NCI-H446 treated with DMSO at 0.1 percent for 48 hours (cell line): ENCODE results near the gene SLCO3A1.

ENCODE experiments used
- DNase-seq: peaks from one replicate; lab custom pipeline; 2025; lab: John Stamatoyannopoulos, UW

Gene SLCO3A1

DNA sequence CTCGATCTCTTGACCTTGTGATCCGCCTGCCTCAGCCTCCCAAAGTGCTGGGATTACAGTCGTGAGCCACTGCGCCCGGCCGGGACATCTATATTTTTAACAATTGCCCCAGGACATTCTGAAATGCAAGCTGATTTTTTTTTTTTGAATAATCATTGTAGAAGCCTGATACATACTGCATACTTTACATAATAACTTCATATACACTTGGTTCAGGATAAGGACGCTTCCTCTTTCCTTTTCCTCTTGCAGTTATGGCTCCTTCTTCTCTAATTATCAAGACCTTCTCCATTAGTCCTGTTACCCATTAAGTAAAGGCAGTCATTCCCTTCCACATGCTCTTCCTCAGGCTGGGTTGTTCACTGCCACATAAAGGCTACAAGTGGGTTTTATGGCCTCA is 58.3 kb downstream of the SLCO3A1 start:
- DNase-seq, result no peak

DNA sequence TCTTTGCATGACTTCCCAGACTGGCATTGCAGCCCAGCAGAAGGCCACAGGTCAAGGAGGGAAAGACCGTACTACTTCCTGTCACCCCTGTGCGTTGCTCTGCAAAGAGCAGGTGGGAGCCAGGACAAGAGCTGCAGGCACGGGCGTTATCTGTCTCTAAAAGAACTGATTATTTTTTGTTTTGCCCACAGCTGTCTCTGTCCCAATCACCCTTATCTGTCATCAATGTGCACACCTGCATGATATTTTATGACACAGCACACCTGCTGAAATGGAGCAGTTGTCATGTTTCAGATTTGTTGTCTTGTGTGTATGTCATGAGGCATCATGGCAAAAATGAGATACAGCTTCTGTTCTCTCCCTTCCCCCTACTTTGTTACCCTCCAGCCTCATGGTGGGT is 58.8 kb downstream of the SLCO3A1 start:
- no peak for DNase-seq

- no peak for DNase-seq
These were observed 60.1 kb downstream of the SLCO3A1 start for GRCh38 chr15:91913560-91913959.

- no peak for DNase-seq
These were observed 62.1 kb downstream of the SLCO3A1 start for GRCh38 chr15:91915576-91915975.

DNA sequence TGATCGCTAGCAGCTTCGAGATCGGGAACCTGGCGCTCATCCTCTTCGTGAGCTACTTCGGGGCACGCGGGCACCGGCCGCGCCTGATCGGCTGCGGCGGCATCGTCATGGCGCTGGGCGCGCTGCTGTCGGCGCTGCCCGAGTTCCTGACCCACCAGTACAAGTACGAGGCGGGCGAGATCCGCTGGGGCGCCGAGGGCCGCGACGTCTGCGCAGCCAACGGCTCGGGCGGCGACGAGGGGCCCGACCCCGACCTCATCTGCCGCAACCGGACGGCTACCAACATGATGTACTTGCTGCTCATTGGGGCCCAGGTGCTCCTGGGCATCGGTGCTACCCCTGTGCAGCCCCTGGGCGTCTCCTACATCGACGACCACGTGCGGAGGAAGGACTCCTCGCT is 62.5 kb downstream of the SLCO3A1 start:
- DNase-seq, result no peak

GRCh38 chr15:91917686-91918360 is 64.3 kb downstream of the SLCO3A1 start:
- no peak for DNase-seq

- peak; percentile 82 for DNase-seq
These were observed 65.6 kb downstream of the SLCO3A1 start for GRCh38 chr15:91919014-91919534.

- no peak for DNase-seq
These were observed 67.8 kb downstream of the SLCO3A1 start for GRCh38 chr15:91921188-91921842.

DNA sequence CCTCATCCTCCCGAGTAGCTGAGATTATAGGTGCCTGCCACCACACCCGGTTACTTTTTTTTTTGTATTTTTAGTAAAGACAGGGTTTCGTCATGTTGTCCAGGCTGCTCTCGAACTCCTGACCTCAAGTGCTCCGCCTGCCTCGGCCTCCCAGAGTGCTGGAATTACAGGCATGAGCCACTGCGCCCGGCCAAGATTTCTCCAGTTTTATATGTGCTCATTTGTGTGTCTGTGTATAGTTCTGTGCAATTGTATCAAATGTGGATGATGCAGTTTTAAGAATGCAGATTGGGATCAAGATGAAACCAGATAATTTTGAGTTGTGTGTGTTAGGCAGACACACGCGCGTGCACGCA is 68.3 kb downstream of the SLCO3A1 start:
- no peak for DNase-seq

GRCh38 chr15:91922646-91923547 is 69.4 kb downstream of the SLCO3A1 start:
- DNase-seq, result peak; percentile 88

DNA sequence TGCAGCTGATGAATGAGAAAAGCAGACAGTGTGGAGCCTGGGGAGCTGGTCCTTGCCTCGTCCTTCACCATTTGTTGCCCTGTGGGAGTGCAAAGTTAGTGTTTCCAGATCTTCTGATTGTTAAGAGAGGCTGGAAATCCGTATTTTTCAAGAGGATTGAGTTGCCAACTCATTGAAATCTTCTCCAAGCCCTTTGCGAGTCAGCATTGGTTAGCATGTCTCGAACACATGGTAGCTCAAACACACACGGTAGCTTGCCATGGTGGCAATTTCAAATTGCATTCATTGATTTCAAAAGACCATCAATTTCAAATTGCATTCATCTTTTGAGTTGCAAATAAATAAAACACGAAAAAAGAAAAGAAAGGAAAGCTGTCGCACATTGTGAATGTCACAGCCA is 70.7 kb downstream of the SLCO3A1 start:
- no peak for DNase-seq

DNA sequence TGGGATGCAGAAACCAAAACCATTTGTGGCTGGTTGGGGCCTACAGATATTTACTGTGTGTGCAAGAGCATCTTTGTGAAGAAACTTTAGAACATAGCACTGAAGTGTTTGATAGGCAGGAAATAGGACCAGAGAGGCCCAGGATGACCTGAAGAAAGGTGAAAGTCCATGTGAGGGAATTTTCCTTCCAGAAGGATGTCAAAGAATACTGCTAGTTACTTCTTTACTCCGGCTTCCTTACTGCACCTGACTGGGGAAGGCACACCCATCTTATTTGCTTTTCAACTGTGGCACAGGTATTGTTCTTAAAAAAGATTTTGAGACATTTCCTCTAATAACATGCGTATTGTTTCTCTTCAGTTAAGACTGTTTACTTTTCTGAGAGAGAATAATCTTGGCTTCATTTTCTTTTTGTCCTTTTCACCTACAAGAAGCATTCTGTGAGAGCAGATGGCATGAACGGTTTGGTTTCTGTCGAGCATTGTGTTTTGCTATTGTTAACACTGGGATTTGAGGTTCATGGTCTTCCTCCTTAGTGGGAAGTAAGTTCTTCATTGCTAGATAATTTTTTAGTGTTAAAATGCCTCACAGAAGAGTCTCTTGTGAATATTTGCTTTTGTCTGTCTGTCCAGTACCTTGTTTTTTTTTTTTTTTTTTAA is 71.5 kb downstream of the SLCO3A1 start:
- no peak for DNase-seq

- peak; percentile 74 for DNase-seq
These were observed 72.3 kb downstream of the SLCO3A1 start for GRCh38 chr15:91925794-91926193.

GRCh38 chr15:91926908-91927270 is 73.4 kb downstream of the SLCO3A1 start:
- peak; percentile 66 for DNase-seq

- no peak for DNase-seq
These were observed 74.1 kb downstream of the SLCO3A1 start for GRCh38 chr15:91927585-91927984.

DNA sequence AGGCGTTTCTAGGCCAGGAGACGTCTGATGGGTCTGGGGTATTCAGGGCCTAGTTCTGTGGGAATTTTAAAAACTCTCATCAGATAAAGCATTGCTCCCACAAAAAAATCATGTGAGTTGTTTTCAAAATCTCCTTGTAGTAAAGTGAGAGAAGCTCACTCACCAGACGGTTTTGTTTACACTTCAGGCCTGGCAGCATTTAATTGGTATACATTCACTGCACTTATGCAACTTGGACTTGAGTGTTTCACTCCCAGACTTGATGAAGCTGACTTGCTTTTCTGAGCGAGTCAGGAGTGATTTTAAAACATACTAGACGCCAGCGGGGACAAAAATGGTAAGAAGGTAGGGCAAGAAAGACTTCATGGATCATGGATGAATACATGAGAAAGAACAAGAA is 75.2 kb downstream of the SLCO3A1 start:
- DNase-seq, result no peak

GRCh38 chr15:91929509-91929908 is 76.0 kb downstream of the SLCO3A1 start:
- DNase-seq, result no peak

GRCh38 chr15:91930092-91930491 is 76.6 kb downstream of the SLCO3A1 start:
- no peak for DNase-seq

DNA sequence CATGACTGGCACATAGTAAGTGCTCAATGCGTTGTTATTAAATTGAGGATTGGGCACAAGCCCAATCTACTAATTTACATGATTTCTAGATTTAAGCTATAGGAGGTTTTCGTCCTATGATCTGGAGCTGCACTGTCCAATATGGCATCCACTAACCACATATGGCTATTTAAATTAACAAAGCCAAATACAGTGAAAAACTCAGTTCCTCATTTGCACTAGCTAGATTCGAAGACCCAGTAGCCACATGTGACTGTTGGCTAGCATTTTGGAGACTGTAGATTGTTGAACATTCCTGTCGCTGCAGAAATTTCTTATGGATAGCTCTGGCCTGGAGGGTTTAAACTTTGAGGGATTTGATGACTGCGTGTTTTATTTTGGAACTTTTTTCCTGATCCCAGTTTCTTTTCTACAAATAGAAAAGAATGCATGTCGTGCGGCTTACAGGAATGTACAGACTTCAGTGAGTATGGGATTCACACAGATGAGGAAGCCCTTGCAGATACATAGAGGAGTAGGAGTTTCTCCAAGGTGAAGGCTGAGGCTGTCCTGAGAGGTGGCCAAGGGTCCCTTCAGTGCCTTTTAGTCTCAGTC is 82.8 kb downstream of the SLCO3A1 start:
- no peak for DNase-seq

GRCh38 chr15:91936927-91937326 is 83.4 kb downstream of the SLCO3A1 start:
- DNase-seq, result no peak

- no peak for DNase-seq
These were observed 84.6 kb downstream of the SLCO3A1 start for GRCh38 chr15:91938136-91938535.

- DNase-seq, result no peak
These were observed 85.9 kb downstream of the SLCO3A1 start for GRCh38 chr15:91939403-91939831.
